GM12891 (cell line): ENCODE data around the gene TMBIM1.
A peak's percentile ranks its signal among the peaks of the same experiment; 100 is the strongest.

ENCODE experiments used
- PAX5 ChIP-seq: IDR thresholded peaks from 2 replicates; pipeline ENCODE4 v1.6.1; 2011; ENCODE audit warnings: low read length, moderate library complexity, mild to moderate bottlenecking; ENCODE audit not compliant: insufficient read depth, severe bottlenecking
- POLR2A ChIP-seq: IDR thresholded peaks from 2 replicates; pipeline ENCODE4 v1.6.1; 2011; ENCODE audit warnings: low read depth, low read length, control low read depth
- POLR2AphosphoS5 ChIP-seq: IDR thresholded peaks from 2 replicates; pipeline ENCODE4 v1.6.1; 2011; ENCODE audit warnings: low read depth, low read length, control low read depth
- POU2F2 ChIP-seq: IDR thresholded peaks from 2 replicates; pipeline ENCODE4 v1.6.1; 2011; ENCODE audit warnings: low read depth, mild to moderate bottlenecking, control low read depth, low read length, moderate library complexity
- SPI1 ChIP-seq: IDR thresholded peaks from 2 replicates; pipeline ENCODE4 v1.6.1; 2011; ENCODE audit warnings: low read depth, low read length, control low read depth
- TAF1 ChIP-seq: IDR thresholded peaks from 2 replicates; pipeline ENCODE4 v1.6.1; 2011; ENCODE audit warnings: low read depth, low read length, control low read depth

- TF ChIP-seq POLR2AphosphoS5 (0 out of 2 replicates have a peak, but pooled peaks have one; percentile 4), POLR2A (no peak), TAF1 (no peak), POU2F2 (no peak), SPI1 (no peak), PAX5 (no peak)
Measured at GRCh38 chr2:218256612-218257350, 35.5 kb downstream of the TMBIM1 start.
